ENCODE results near the gene C18orf63. TPM values are rescaled to one million over a fixed set of nuclear protein-coding genes. Genes with fewer than 3 reads are reported as not detected.

C18orf63 gene
- total and polyA plus RNA-seq, 4 donors: not detected

- Histone ChIP-seq H3K36me3 (ENCODE audit: control insufficient read depth in 4 of 4, insufficient read depth in 3 of 4, low read depth in 1 of 4, low read length in 3 of 4) (no peaks in the 10 kb centered on the region), H3K9me3 (ENCODE audit: control insufficient read depth in 4 of 4, low read length in 3 of 4) (no peaks in the 10 kb centered on the region), H3K4me3 (ENCODE audit: low read depth in 1 of 3, low read length in 3 of 3) (no peak overlapping the region), H3K27me3 (ENCODE audit: control insufficient read depth in 4 of 4, insufficient read depth in 4 of 4, low read length in 3 of 4) (no peaks in the 10 kb centered on the region), H3K4me1 (ENCODE audit: control insufficient read depth in 4 of 4, insufficient read depth in 4 of 4, low read length in 3 of 4) (no peaks in the 10 kb centered on the region), H3K27ac (ENCODE audit: low read depth in 1 of 2, low read length in 2 of 2) (no peak overlapping the region), H3K9ac (ENCODE audit: low read depth in 1 of 2, low read length in 2 of 2) (peak overlapping the region in 1 of 2 donors; percentile 14)
- TF ChIP-seq YY1 (IDR thresholded peaks at IDR 0.05) (no peak), ZBTB33 (IDR thresholded peaks at IDR 0.05) (no peak), FOXA1 (IDR thresholded peaks at IDR 0.05) (no peak), NR2F2 (IDR thresholded peaks at IDR 0.05) (no peak), ATF3 (IDR thresholded peaks at IDR 0.05) (no peak), TAF1 (conservative IDR thresholded peaks at IDR 0.05) (no peak), RXRA (IDR thresholded peaks at IDR 0.05) (no peak), HNF4A (conservative IDR thresholded peaks at IDR 0.05) (no peak), JUND (IDR thresholded peaks at IDR 0.05) (no peak), REST (IDR thresholded peaks at IDR 0.05) (no peak), CTCF (IDR thresholded peaks at IDR 0.05; ENCODE audit: low read depth, low read length, missing input control) (no peak), FOXA2 (IDR thresholded peaks at IDR 0.05) (no peak), EGR1 (IDR thresholded peaks at IDR 0.05; ENCODE audit: low read depth in 2 of 2) (no peak), RAD21 (IDR thresholded peaks at IDR 0.05) (no peak), HNF4G (IDR thresholded peaks at IDR 0.05) (no peak)
- no peak for DNase-seq (ENCODE audit: low spot score)
- WGBS: 37% methylated on average over 2 of the region's 2 CpGs
Observed at GRCh38 chr18:74407888-74408287, 92.2 kb downstream of the C18orf63 start.

Other genes starting within 250 kb of the C18orf63 start
- under 1 TPM; 0.47 to 0.50 TPM for gene FBXO15, start 168.0 kb upstream of the C18orf63 start, total RNA-seq
- under 1 TPM; 0.23 to 0.35 TPM for gene FBXO15, start 168.0 kb upstream of the C18orf63 start, polyA plus RNA-seq
- gene TIMM21, start 167.3 kb upstream of the C18orf63 start, total RNA-seq: 10 to 100 TPM; 24.1 to 35.9 TPM
- gene TIMM21, start 167.3 kb upstream of the C18orf63 start, polyA plus RNA-seq: 10 to 100 TPM; 22.0 to 39.2 TPM
- gene CYB5A, start 23.9 kb upstream of the C18orf63 start, total RNA-seq: 100 to 1,000 TPM; 277 to 605 TPM
- 1,000 to 10,000 TPM; 1,639 to 2,022 TPM for gene CYB5A, start 23.9 kb upstream of the C18orf63 start, polyA plus RNA-seq
- gene DIPK1C, start 141.5 kb downstream of the C18orf63 start, total RNA-seq: under 1 TPM; 0.08 to 0.19 TPM
- gene DIPK1C, start 141.5 kb downstream of the C18orf63 start, polyA plus RNA-seq: under 1 TPM in 1 of 2 donors, not detected in 1; 0.06 TPM
- 100 to 1,000 TPM in 1 of 2 donors, 10 to 100 TPM in 1; 65.5 to 167 TPM for gene CNDP2, start 180.5 kb downstream of the C18orf63 start, total RNA-seq
- gene CNDP2, start 180.5 kb downstream of the C18orf63 start, polyA plus RNA-seq: 100 to 1,000 TPM; 123 to 159 TPM
- gene CNDP1, start 218.7 kb downstream of the C18orf63 start, total RNA-seq: 1 to 10 TPM in 1 of 2 donors, under 1 TPM in 1; 0.09 to 8.2 TPM
- gene CNDP1, start 218.7 kb downstream of the C18orf63 start, polyA plus RNA-seq: 10 to 100 TPM in 1 of 2 donors, 1 to 10 TPM in 1; 3.4 to 21.1 TPM

Measured in liver (tissue), 9 donors.